T-helper 1 cell (primary cell): Measurements from ENCODE around the gene TNFSF9.
A peak's percentile ranks its signal among the peaks of the same experiment; 100 is the strongest.
"Not testable (repeated sequence)": the region's sequence is repeated elsewhere in the genome, so short reads cannot be mapped to it uniquely, and the experiment has no call there.

Experiments
- DNase-seq, 5 donors: peaks; one replicate each; pipeline ENCODE4 v3.0.0-alpha.2; 2012 to 2020

TNFSF9 gene

DNA sequence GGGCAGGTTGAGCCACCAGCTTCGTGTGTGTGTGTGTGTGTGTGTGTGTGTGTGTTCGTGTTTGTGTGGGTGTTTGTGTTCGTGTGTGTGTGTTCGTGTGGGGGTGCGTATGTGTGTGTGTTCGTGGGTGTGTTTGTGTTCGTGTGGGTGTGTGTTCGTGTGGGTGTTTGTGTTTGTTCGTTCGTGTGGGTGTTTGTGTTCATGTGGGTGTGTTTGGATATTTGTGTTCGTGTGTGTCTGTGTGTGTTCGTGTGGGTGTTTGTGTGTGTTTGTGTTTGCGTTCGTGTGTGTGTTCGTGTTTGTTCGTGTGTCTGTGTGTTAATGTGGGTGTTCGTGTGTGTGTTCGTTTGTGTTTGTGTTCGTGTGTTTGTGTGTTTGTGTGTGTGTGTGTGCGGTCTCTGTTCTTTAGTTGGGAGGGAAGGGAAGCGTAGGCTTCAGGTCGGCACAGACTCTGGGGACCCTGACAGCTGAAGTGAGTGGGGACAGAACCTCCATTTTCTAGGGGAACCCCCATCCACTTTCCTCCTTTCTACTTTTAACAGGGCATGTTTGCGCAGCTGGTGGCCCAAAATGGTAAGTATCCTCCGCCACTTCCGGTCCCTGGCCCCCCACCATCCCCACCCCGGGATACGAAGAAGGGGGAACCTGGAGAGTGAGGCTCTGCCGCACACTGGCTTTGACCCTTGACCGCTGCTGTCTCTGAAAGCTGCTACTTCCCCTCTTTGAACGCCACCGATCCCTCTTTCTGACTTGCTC is 1.6 kb downstream of the TNFSF9 start:
- DNase-seq: no peak

GRCh38 chr19:6533000-6533328 is 2.1 kb downstream of the TNFSF9 start:
- no peak for DNase-seq

DNA sequence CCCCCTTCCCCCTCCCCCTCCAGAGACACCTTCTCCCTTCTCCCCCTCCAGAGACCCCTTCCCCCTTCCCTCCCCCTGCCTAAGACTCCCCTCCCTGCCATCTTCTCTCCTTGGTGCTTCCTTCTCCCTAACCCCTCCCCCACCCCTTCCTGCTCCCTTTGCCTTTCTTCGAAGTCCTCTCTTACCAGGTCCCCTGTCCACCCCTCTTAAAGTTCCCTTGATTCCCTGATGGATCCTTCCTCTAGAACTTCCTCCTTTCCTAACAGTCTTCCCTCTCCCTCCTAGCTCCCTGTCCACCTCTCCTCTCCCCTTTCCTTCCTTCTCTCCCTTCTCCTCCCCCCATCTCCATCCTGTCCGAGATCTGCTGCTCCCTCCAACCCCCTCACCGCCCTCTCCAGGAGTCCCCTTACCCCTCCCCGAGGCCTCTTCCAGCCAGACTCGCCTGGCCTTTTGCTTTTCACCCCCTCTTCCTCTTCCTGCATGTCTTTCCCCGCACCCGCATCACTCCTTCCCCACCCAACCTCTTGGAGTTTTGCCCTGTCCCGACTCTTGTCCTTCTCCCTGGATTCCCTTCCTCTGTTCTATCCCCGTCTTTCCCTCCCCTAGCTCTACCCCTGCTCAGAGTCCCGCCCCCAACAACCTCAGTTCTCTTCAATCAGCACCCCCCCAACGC is 3.1 kb downstream of the TNFSF9 start:
- no peak for DNase-seq

GRCh38 chr19:6534451-6535093 is 3.7 kb downstream of the TNFSF9 start:
- DNase-seq: no peak

- no peak for DNase-seq
Measured at GRCh38 chr19:6535558-6536137, 4.8 kb downstream of the TNFSF9 start.

- DNase-seq: no peak
Measured at GRCh38 chr19:6539514-6539913, 8.7 kb downstream of the TNFSF9 start.

- no peak for DNase-seq
Measured at GRCh38 chr19:6540918-6541689, 10.3 kb downstream of the TNFSF9 start.

DNA sequence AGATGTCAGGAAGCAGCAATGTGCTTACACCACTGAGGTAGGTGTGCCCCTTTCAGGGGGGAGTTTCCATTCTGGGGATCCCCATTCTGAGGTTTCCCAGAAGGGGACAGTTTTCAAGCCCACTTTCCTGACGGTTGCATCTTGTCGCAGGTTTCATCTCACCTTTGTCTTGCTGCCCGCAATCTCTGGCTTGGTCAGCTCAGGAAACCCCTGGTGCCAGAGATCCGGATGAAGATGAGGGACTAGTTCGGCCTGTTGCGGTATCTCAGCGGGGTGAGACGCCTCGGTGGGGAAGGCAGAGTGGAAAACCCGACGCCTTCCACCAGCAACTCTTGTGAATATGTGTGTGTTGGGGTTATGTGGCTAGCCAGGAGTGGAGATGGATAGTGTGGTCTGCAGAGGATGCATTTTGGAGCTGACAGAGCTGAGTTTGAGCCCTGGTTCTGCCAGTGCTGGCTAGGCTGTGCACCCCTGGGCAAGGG is 13.1 kb downstream of the TNFSF9 start:
- DNase-seq: no peak

- DNase-seq: not testable (repeated sequence)
Measured at GRCh38 chr19:6550679-6551078, 19.9 kb downstream of the TNFSF9 start.

DNA sequence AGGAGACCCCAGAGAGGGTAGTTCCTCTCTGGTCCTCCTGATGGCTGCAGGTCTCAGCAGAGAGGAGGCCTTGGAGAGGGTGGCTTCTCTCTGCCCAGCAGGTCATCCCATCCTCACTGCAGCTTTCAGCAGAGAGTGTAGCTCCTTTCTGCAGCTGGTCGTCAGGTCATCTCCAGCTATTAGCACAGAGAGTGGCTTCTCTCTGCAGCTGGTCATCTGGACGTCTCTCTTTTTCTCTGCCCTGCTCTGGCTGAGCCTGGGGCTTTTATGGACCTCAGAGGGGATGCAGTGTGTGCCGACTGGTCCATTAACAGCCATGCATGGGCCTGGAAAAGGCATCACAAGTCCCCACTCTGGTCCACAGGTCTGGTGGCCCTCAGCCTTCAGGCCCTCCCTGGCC is 20.3 kb downstream of the TNFSF9 start:
- DNase-seq: no peak

DNA sequence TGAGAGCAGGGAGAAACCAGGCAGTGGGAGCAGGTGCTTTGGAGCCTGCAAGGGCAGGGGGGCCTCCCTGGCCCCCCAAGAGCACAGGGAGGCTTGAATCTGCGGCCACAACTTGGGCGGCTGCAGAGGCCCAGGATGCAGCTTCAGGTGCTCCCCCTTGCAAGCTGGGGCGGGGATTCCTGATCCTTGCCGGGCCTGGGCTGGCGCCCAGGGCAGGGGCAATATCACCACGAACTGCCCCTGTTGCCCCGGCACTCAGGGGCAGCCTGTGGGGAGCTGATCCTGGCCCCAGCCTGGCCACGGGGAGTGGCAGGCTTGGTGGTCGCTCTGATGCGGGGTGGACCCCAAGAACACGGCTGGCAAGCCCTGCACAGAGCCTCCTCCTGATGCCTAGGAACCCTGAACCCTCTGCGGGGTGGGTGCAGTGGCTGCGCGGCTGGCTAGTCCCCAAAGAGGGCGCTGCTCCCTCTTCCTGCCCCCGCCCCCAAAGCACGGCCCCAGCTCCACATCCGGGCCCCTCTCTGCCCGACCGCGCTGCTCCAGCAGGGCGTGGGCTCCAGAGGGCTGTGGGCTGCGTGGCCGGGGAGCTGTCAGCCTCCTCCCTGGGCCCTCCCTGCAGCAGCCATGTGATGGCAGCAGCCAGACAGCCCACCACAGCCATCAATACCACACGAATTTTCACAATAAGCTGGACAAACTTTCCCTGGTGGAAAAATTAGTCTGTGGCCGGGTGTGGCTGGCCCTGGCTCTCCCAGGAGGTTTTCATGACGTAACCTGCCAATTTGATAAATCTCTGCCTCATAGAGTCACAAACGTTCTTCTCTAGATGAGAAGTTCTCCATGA is 21.0 kb downstream of the TNFSF9 start:
- peak in 4 of 5 donors; percentile 35 to 79 (median 44) for DNase-seq

GRCh38 chr19:6556043-6556449 is 25.2 kb downstream of the TNFSF9 start:
- no peak for DNase-seq

DNA sequence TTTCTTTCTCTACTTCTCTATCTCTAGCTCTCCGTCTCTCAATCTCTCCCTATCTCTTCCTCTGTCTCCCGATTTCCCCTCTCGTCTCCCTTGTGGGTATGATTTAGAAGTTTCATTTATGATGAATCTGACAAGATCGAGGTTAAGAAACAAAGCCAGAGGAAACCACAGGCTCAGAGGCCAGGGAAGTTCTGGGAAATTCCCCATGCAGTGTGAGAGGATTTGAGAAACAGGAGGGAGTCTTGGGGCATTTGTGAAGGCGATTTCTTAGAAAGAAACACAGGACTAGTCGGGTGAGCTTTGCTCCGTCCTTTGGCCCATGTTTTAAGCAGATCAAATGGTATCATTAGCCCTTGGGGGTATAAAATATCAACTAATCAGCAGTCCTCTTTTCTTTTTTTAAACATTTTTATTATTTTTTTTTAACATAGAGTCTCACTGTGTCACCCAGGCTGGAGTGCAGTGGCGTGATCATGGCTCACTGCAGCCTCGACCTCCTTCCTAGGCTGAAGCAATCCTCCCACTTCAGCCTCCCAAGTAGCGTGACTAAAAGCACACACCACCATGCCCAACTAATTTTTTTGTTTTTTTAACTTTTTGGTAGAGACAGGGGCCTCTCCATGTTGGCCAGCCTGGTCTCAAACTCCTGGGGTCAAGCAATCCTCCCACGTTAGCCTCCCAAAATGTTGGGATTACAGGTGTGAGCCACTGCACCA is 25.8 kb downstream of the TNFSF9 start:
- no peak for DNase-seq

- DNase-seq: not testable (repeated sequence)
Measured at GRCh38 chr19:6562437-6562836, 31.6 kb downstream of the TNFSF9 start.

DNA sequence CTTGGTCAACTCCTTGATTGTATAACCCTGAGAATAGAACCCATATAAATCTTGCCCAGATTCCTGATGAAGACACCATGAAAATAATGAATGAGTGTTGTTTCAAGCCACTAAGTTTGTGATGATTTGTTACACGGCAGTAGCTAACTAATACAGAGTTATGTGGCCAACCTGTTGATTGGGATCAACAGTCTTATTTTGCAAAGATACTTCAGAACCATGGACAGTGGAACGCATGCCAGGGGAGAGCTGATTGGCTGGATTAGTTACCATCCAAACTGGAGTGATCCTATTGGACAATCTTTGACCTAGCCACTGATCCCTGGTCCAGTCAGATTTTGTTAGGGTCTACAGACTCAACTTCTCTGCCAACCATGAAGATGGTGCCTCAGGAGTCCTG is 33.6 kb downstream of the TNFSF9 start:
- DNase-seq: peak in 1 of 5 donors; percentile 22

DNA sequence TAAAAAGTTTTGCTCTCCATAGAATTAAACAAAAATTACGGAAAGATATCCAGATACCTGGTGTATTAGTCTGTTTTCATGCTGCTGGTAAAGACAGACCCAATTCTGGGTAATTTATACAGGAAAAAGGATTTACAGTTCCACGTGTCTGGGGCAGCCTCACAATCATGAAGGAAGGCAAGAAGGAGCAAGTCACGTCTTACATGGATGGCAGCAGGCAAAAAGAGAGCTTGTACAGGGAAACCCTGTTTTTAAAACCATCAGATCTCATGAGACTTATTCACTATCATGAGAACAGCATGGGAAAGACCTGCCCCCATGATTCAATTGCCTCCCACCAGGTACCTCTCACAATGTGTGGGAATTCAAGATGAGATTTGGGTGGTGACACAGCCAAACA is 35.9 kb downstream of the TNFSF9 start:
- DNase-seq: not testable (repeated sequence)

GRCh38 chr19:6568010-6568526 is 37.2 kb downstream of the TNFSF9 start:
- DNase-seq: no peak

DNA sequence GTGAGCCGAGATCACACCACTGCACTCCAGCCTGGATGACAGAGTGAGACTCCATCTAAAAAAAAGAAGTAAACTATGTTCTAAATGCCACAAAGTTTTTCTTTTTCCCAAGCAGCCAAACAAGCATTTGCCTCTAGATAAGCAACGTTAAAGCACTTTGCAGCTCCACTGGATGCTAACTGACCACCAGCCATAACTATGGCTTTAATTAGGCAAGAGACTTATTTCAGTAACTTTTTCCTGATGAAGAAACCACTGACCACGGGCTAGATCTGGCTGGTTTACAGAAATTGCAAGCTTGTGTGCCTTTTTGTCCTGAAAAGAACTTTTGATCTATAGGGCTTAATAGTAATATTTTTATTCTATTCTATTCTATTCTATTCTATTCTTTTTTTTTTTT is 38.0 kb downstream of the TNFSF9 start:
- DNase-seq: no peak

DNA sequence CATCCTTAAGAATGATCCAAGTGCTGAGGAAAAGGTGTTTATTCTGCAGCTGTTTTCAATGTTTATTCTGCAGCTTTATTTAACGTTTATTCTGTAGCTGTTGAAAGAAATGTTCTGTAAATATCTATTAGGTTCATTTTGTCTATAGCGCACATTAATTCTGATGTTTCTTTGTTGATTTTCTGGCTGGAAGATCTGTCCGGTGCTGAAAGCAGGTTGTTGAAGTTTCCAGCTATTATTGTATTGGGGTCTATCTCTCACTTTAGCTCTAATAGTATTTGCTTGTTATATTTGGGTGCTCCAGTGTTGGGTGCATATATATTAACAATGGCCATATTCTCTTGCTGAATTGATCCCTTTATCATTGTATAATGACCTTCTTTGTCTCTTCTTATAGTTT is 39.9 kb downstream of the TNFSF9 start:
- DNase-seq: no peak

- no peak for DNase-seq
Measured at GRCh38 chr19:6571167-6571566, 40.3 kb downstream of the TNFSF9 start.

DNA sequence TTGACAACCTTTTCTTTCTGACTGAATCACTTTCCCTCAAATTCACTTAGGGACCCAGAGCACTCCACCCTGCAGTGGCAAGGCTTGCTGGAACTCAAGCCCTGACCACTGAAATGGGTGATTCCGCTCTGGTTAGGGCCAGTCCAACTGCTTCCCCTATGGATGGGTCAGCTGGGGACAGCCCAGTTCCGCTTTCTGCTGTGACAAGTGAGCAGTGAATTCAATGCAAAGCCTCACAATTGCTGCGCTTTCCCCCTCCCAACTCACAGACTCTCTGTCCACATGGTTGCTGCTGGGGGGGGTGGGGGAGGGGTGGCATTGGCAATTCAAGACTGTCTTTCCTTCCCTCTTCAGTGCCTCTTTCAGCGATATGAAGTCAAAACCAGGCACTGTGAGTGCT is 41.4 kb downstream of the TNFSF9 start:
- DNase-seq: no peak
